ENCODE measurements around the gene HSD11B1L.
"Not testable (repeated sequence)": the region's sequence is repeated elsewhere in the genome, so short reads cannot be mapped to it uniquely, and the experiment has no call there.

Gene HSD11B1L

GRCh38 chr19:5686647-5687359 lies 6.0 kb downstream of the HSD11B1L start:
- DNase-seq (ENCODE audit: low read depth in 1 of 2, low spot score in 1 of 2): peak; percentile 86 to 99

GRCh38 chr19:5687360-5688198 lies 6.8 kb downstream of the HSD11B1L start:
- DNase-seq (ENCODE audit: low read depth in 1 of 2, low spot score in 1 of 2): no peak

- not testable (repeated sequence) for DNase-seq (ENCODE audit: low read depth in 1 of 2, low spot score in 1 of 2)
Measured at GRCh38 chr19:5688262-5688881, 7.5 kb downstream of the HSD11B1L start.

- peak; percentile 98 to 99 for DNase-seq (ENCODE audit: low read depth in 1 of 2, low spot score in 1 of 2)
Measured at GRCh38 chr19:5690125-5690954, 9.5 kb downstream of the HSD11B1L start, which contains the start of gene RPL36. TSS of gene RPL36 (plus strand) at chr19:5690295. CDS start at chr19:5690508, 213 bp downstream.

- peak in 1 of 2 donors; percentile 56 for DNase-seq (ENCODE audit: low read depth in 1 of 2, low spot score in 1 of 2)
Measured at GRCh38 chr19:5690955-5691821, 10.4 kb downstream of the HSD11B1L start.

- no peak for DNase-seq (ENCODE audit: low read depth in 1 of 2, low spot score in 1 of 2)
Measured at GRCh38 chr19:5691822-5692722, 11.2 kb downstream of the HSD11B1L start.

GRCh38 chr19:5692723-5693194 lies 11.9 kb downstream of the HSD11B1L start:
- no peak for DNase-seq (ENCODE audit: low read depth in 1 of 2, low spot score in 1 of 2)

GRCh38 chr19:5693195-5694166 lies 12.7 kb downstream of the HSD11B1L start:
- no peak for DNase-seq (ENCODE audit: low read depth in 1 of 2, low spot score in 1 of 2)

- DNase-seq (ENCODE audit: low read depth in 1 of 2, low spot score in 1 of 2): no peak
Measured at GRCh38 chr19:5694167-5694955, 13.5 kb downstream of the HSD11B1L start.

- DNase-seq (ENCODE audit: low read depth in 1 of 2, low spot score in 1 of 2): no peak
Measured at GRCh38 chr19:5694956-5695648, 14.3 kb downstream of the HSD11B1L start.

GRCh38 chr19:5695649-5696195 lies 14.9 kb downstream of the HSD11B1L start:
- DNase-seq (ENCODE audit: low read depth in 1 of 2, low spot score in 1 of 2): no peak

GRCh38 chr19:5696196-5697021 lies 15.6 kb downstream of the HSD11B1L start:
- no peak for DNase-seq (ENCODE audit: low read depth in 1 of 2, low spot score in 1 of 2)

- DNase-seq (ENCODE audit: low read depth in 1 of 2, low spot score in 1 of 2): no peak
Measured at GRCh38 chr19:5697022-5697889, 16.4 kb downstream of the HSD11B1L start.
